Stimulated activated naive B cell treated with anti-CD40 and anti-IgM and Interleukin-4, amounts not matched to agents 10 μg/mL and 1 μg/mL and 100 μg/mL, for 72 hours (primary cell): ENCODE data around the gene VAMP5.
A peak's percentile ranks its signal among the peaks of the same experiment; 100 is the strongest.
"Not testable (repeated sequence)": the region's sequence is repeated elsewhere in the genome, so short reads cannot be mapped to it uniquely, and the experiment has no call there.

Experiments used
- ATAC-seq, 2 donors: fragments of 150-1000 bp; cut with Tn5 transposase; replicated peaks; 2 replicates each; pipeline ENCODE4 v1.10.0; 2021; ENCODE audit warnings: moderate library complexity in 1 of 2
- DNase-seq: peaks from one replicate; pipeline ENCODE4 v3.0.0; 2021
- H3K27ac Mint-ChIP-seq: one replicate; pipeline ENCODE4 v1.8.0; 2022; ENCODE audit warnings: mild to moderate bottlenecking, mixed read lengths
- H3K27me3 Mint-ChIP-seq, 2 donors: one replicate each; pipeline ENCODE4 v1.8.0; 2022; ENCODE audit warnings: mixed read lengths in 2 of 2
- H3K36me3 Mint-ChIP-seq, 2 donors: one replicate each; pipeline ENCODE4 v1.8.0; 2022; ENCODE audit warnings: mixed read lengths in 2 of 2, mild to moderate bottlenecking in 1 of 2
- H3K4me1 Mint-ChIP-seq, 2 donors: one replicate each; pipeline ENCODE4 v1.8.0; 2022; ENCODE audit warnings: mixed read lengths in 2 of 2, mild to moderate bottlenecking in 1 of 2
- H3K4me3 Mint-ChIP-seq, 2 donors: one replicate each; pipeline ENCODE4 v1.8.0; 2022; ENCODE audit warnings: mild to moderate bottlenecking in 2 of 2, mixed read lengths in 2 of 2, moderate library complexity in 1 of 2
- H3K9me3 Mint-ChIP-seq, 2 donors: one replicate each; pipeline ENCODE4 v1.8.0; 2022; ENCODE audit warnings: mixed read lengths in 2 of 2, mild to moderate bottlenecking in 1 of 2

The VAMP5 gene

GRCh38 chr2:85584354-85584856 lies at the start of gene VAMP5:
Gene VAMP5, plus strand, starts transcription at chr2:85584431. Its CDS starts 60 bp downstream, at chr2:85584491.
- DNase-seq (no peak), ATAC-seq (peak; percentile 51 to 56)
- Mint-ChIP-seq H3K9me3 (no peaks in the 10 kb centered on the region), H3K4me1 (peaks cover 45 to 77% of the 10 kb centered on the region in 2 donors), H3K4me3 (peak within 1 kb of the TSS; percentile 85), H3K36me3 (peaks cover 19 to 34% of the 10 kb centered on the region in 2 donors), H3K27ac (peak within 1 kb of the TSS; percentile 85), H3K27me3 (no peaks in the 10 kb centered on the region)

GRCh38 chr2:85534881-85535280 lies 49.4 kb upstream of the VAMP5 start:
- ATAC-seq (no peak), DNase-seq (no peak)
- H3K36me3 Mint-ChIP-seq = peaks cover 8 to 27% of the 10 kb centered on the region in 2 donors
- no peak overlapping the region for H3K4me3 Mint-ChIP-seq
- H3K9me3 Mint-ChIP-seq = no peaks in the 10 kb centered on the region
- no peaks in the 10 kb centered on the region for H3K27me3 Mint-ChIP-seq
- no peak overlapping the region for H3K27ac Mint-ChIP-seq
- H3K4me1 Mint-ChIP-seq = peaks cover 13 to 15% of the 10 kb centered on the region in 2 donors

- no peak overlapping the region for H3K4me3 Mint-ChIP-seq
- H3K27ac Mint-ChIP-seq = no peak overlapping the region
- DNase-seq = no peak
Observed at GRCh38 chr2:85536479-85536878, 47.8 kb upstream of the VAMP5 start.

GRCh38 chr2:85537600-85538506 lies 46.4 kb upstream of the VAMP5 start:
- H3K36me3 Mint-ChIP-seq = peaks cover 34 to 57% of the 10 kb centered on the region in 2 donors
- peak overlapping the region; percentile 94 to 95 for H3K4me3 Mint-ChIP-seq
- H3K27ac Mint-ChIP-seq = peak overlapping the region; percentile 98
- H3K27me3 Mint-ChIP-seq = no peaks in the 10 kb centered on the region
- ATAC-seq (peak in 1 of 2 donors; percentile 11), DNase-seq (peak; percentile 38)
- H3K4me1 Mint-ChIP-seq = peaks cover 25 to 44% of the 10 kb centered on the region in 2 donors
- H3K9me3 Mint-ChIP-seq = no peaks in the 10 kb centered on the region

More at GRCh38 chr2:85536479-85536878, 47.8 kb upstream of the VAMP5 start:
- peaks cover 21 to 43% of the 10 kb centered on the region in 2 donors for H3K36me3 Mint-ChIP-seq
- no peak for ATAC-seq
- peaks cover 18 to 30% of the 10 kb centered on the region in 2 donors for H3K4me1 Mint-ChIP-seq
- no peaks in the 10 kb centered on the region for H3K9me3 Mint-ChIP-seq
- no peaks in the 10 kb centered on the region for H3K27me3 Mint-ChIP-seq

- H3K9me3 Mint-ChIP-seq = no peaks in the 10 kb centered on the region
- no peaks in the 10 kb centered on the region for H3K27me3 Mint-ChIP-seq
- peak within 1 kb of the TSS; percentile 98 for H3K27ac Mint-ChIP-seq
- peak; percentile 79 to 87 for ATAC-seq
- DNase-seq = peak; percentile 89
- peaks cover 41 to 64% of the 10 kb centered on the region in 2 donors for H3K36me3 Mint-ChIP-seq
- peaks cover 29 to 49% of the 10 kb centered on the region in 2 donors for H3K4me1 Mint-ChIP-seq
- peak within 1 kb of the TSS; percentile 94 to 95 for H3K4me3 Mint-ChIP-seq
Observed at GRCh38 chr2:85538507-85539360, 45.5 kb upstream of the VAMP5 start, which contains the start of gene MAT2A. Gene MAT2A, plus strand, starts transcription at chr2:85539168. Its CDS starts 120 bp downstream, at chr2:85539288.

GRCh38 chr2:85539361-85540132 lies 44.7 kb upstream of the VAMP5 start:
- peak; percentile 66 for DNase-seq
- peak overlapping the region; percentile 94 to 95 for H3K4me3 Mint-ChIP-seq
- peaks cover 47 to 71% of the 10 kb centered on the region in 2 donors for H3K36me3 Mint-ChIP-seq
- no peaks in the 10 kb centered on the region for H3K27me3 Mint-ChIP-seq
- no peaks in the 10 kb centered on the region for H3K9me3 Mint-ChIP-seq
- H3K4me1 Mint-ChIP-seq = peaks cover 34 to 56% of the 10 kb centered on the region in 2 donors
- peak; percentile 42 to 51 for ATAC-seq
- peak overlapping the region; percentile 98 for H3K27ac Mint-ChIP-seq

GRCh38 chr2:85540133-85540648 lies 44.0 kb upstream of the VAMP5 start:
- Mint-ChIP-seq H3K36me3 (peaks cover 47 to 72% of the 10 kb centered on the region in 2 donors), H3K27ac (peak overlapping the region; percentile 98), H3K4me3 (peak overlapping the region; percentile 94 to 95), H3K27me3 (no peaks in the 10 kb centered on the region), H3K4me1 (peaks cover 34 to 55% of the 10 kb centered on the region in 2 donors), H3K9me3 (no peaks in the 10 kb centered on the region)
- ATAC-seq = no peak
- no peak for DNase-seq

- peaks cover 47 to 70% of the 10 kb centered on the region in 2 donors for H3K36me3 Mint-ChIP-seq
- H3K27ac Mint-ChIP-seq = peak overlapping the region; percentile 42
- no peak for ATAC-seq
- H3K9me3 Mint-ChIP-seq = no peaks in the 10 kb centered on the region
- H3K4me3 Mint-ChIP-seq = peak overlapping the region; percentile 25 to 95
- no peak for DNase-seq
- H3K4me1 Mint-ChIP-seq = peaks cover 31 to 50% of the 10 kb centered on the region in 2 donors
- no peaks in the 10 kb centered on the region for H3K27me3 Mint-ChIP-seq
Observed at GRCh38 chr2:85541262-85541661, 43.0 kb upstream of the VAMP5 start.

GRCh38 chr2:85541753-85542457 lies 42.3 kb upstream of the VAMP5 start:
- H3K4me3 Mint-ChIP-seq = peak overlapping the region; percentile 21 to 95
- no peaks in the 10 kb centered on the region for H3K27me3 Mint-ChIP-seq
- H3K36me3 Mint-ChIP-seq = peaks cover 51 to 74% of the 10 kb centered on the region in 2 donors
- ATAC-seq = no peak
- no peak for DNase-seq
- no peaks in the 10 kb centered on the region for H3K9me3 Mint-ChIP-seq
- H3K27ac Mint-ChIP-seq = peak overlapping the region; percentile 20
- peaks cover 30 to 50% of the 10 kb centered on the region in 2 donors for H3K4me1 Mint-ChIP-seq

GRCh38 chr2:85542777-85543176 lies 41.5 kb upstream of the VAMP5 start:
- H3K4me1 Mint-ChIP-seq = peaks cover 27 to 45% of the 10 kb centered on the region in 2 donors
- no peaks in the 10 kb centered on the region for H3K9me3 Mint-ChIP-seq
- H3K27ac Mint-ChIP-seq = peak overlapping the region; percentile 82
- peak overlapping the region; percentile 34 to 56 for H3K4me3 Mint-ChIP-seq
- ATAC-seq (no peak), DNase-seq (no peak)
- peaks cover 51 to 75% of the 10 kb centered on the region in 2 donors for H3K36me3 Mint-ChIP-seq
- no peaks in the 10 kb centered on the region for H3K27me3 Mint-ChIP-seq

- not testable (repeated sequence) for ATAC-seq, H3K9me3 Mint-ChIP-seq, H3K27me3 Mint-ChIP-seq, DNase-seq, H3K4me3 Mint-ChIP-seq
- Mint-ChIP-seq H3K36me3 (peaks cover 49 to 67% of the 10 kb centered on the region in 2 donors), H3K27ac (peak overlapping the region; percentile 91), H3K4me1 (peaks cover 23 to 41% of the 10 kb centered on the region in 2 donors)
Observed at GRCh38 chr2:85544254-85544691, 40.0 kb upstream of the VAMP5 start.

GRCh38 chr2:85544915-85545779 lies 39.1 kb upstream of the VAMP5 start:
- H3K4me1 Mint-ChIP-seq = peaks cover 23 to 39% of the 10 kb centered on the region in 2 donors
- H3K4me3 Mint-ChIP-seq, ATAC-seq, H3K27me3 Mint-ChIP-seq, DNase-seq, H3K9me3 Mint-ChIP-seq: not testable (repeated sequence)
- peaks cover 41 to 60% of the 10 kb centered on the region in 2 donors for H3K36me3 Mint-ChIP-seq
- H3K27ac Mint-ChIP-seq = peak overlapping the region; percentile 47
